ENCODE results near the gene FAM174C.

The FAM174C gene

GRCh38 chr19:1267477-1268225, 7.7 kb upstream of the FAM174C start:
- in situ Hi-C loops (cut with MboI; ENCODE audit: low sequenced_read_pairs, unreplicated experiment), result no loop called here

GRCh38 chr19:1268226-1269064, 6.9 kb upstream of the FAM174C start:
- in situ Hi-C loops (cut with MboI; ENCODE audit: low sequenced_read_pairs, unreplicated experiment), result no loop called here

More at GRCh38 chr19:1267477-1268225, 7.7 kb upstream of the FAM174C start:
- no peak for DNase-seq (ENCODE audit: low spot score)
- TF ChIP-seq, protein P1, sequence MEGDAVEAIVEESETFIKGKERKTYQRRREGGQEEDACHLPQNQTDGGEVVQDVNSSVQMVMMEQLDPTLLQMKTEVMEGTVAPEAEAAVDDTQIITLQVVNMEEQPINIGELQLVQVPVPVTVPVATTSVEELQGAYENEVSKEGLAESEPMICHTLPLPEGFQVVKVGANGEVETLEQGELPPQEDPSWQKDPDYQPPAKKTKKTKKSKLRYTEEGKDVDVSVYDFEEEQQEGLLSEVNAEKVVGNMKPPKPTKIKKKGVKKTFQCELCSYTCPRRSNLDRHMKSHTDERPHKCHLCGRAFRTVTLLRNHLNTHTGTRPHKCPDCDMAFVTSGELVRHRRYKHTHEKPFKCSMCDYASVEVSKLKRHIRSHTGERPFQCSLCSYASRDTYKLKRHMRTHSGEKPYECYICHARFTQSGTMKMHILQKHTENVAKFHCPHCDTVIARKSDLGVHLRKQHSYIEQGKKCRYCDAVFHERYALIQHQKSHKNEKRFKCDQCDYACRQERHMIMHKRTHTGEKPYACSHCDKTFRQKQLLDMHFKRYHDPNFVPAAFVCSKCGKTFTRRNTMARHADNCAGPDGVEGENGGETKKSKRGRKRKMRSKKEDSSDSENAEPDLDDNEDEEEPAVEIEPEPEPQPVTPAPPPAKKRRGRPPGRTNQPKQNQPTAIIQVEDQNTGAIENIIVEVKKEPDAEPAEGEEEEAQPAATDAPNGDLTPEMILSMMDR (IDR thresholded peaks at IDR 0.05; ENCODE audit: borderline replicate concordance, control extremely low read depth, extremely low read depth, insufficient read depth, missing control alignments), result no peak

GRCh38 chr19:1269065-1269477, 6.3 kb upstream of the FAM174C start, which contains the start of gene CIRBP:
Gene CIRBP (plus strand): TSS chr19:1269332. CDS start chr19:1270934, 1,602 bp downstream.
- in situ Hi-C loops (cut with MboI; ENCODE audit: low sequenced_read_pairs, unreplicated experiment), result no loop called here
- DNase-seq (ENCODE audit: low spot score), result peak; percentile 98
- TF ChIP-seq, protein P1 (IDR thresholded peaks at IDR 0.05; ENCODE audit: borderline replicate concordance, control extremely low read depth, extremely low read depth, insufficient read depth, missing control alignments), result no peak

More at GRCh38 chr19:1268226-1269064, 6.9 kb upstream of the FAM174C start:
- TF ChIP-seq, protein P1 (IDR thresholded peaks at IDR 0.05; ENCODE audit: borderline replicate concordance, control extremely low read depth, extremely low read depth, insufficient read depth, missing control alignments), result no peak
- no peak for DNase-seq (ENCODE audit: low spot score)

DNA sequence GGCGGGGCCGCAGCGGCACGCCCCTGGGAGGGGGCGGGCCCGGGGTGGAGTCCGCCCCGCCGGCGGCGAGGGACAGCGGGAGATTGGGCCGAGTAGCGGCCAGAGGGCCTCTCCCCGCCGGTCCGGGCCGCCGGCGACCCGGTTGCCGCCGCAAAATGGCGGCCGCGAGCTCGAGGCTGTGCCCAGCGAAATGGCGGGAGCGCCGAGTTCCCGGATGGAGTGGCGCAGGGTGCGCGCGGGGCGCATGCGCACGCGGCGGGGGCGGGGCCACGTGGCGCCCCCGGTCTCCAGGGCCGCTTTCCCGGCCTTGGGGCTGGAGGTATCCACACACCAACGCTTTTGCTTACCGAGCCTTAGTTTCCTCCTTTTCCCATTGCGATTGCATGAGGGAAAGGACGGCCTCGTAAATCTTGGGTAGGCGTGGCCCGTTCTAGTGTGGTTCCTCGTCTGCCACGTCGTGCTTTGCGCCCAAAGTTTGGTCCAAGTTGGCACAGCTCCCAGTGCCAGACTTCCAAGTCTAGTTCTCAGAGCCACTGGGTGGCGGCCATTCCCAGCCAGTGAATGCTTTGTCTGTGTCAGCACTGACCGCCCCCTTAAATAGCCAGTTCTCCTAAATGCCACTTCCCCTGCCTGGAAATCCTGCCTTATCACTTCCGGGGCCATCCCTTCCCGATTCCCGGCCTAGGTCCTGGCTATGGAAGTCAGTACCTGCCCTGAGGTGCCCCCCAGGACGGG, 5.7 kb upstream of the FAM174C start:
- TF ChIP-seq, protein P1 (IDR thresholded peaks at IDR 0.05; ENCODE audit: borderline replicate concordance, control extremely low read depth, extremely low read depth, insufficient read depth, missing control alignments), result no peak
- in situ Hi-C loops (cut with MboI; ENCODE audit: low sequenced_read_pairs, unreplicated experiment), result no loop called here
- peak; percentile 90 for DNase-seq (ENCODE audit: low spot score)

DNA sequence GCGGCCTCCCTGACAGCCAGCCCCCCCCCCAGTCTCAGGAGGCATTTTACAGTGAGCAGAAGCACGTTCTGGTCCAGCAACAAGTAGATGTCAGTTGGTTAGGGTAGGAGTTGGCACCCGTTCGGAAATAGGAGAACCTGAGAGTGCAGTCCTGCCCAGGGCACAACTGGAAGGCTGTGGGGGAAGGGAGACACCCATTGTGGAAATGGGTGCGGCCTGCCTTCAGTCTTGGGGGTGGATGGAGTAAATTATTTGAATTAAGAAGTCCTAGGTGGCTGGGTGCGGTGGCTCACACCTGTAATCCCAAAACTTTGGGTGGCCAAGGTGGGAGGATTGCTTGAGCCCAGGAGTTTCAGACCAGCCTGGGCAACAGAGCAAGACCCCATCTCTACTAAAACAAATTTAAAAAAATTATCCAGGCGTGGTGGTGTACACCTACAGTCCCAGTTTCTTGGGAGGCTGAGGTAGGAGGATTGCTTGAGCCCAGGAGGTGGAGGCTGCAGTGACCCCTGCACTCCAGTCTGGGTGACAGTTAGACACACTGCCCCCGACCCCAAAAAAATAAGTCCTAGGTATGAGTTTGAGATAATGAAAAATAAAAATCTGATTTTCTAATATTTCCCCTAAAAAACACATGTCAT, 5.0 kb upstream of the FAM174C start:
- DNase-seq (ENCODE audit: low spot score), result no peak
- TF ChIP-seq, protein P1 (IDR thresholded peaks at IDR 0.05; ENCODE audit: borderline replicate concordance, control extremely low read depth, extremely low read depth, insufficient read depth, missing control alignments), result no peak
- in situ Hi-C loops (cut with MboI; ENCODE audit: low sequenced_read_pairs, unreplicated experiment), result no loop called here
